Trophoblast cell (in vitro differentiated cells and primary cell): Measurements from ENCODE around the gene NOSIP.

Experiments used
- DNase-seq, 2 donors: peaks; one replicate each; pipeline ENCODE4 v3.0.0-alpha.2; 2016
- H2AFZ ChIP-seq: 2 replicates; pipeline ENCODE4 v1.6.1; 2013; ENCODE audit warnings: low read length, moderate library complexity, mild to moderate bottlenecking; ENCODE audit not compliant: insufficient read depth, poor library complexity
- H2AK5ac ChIP-seq: 2 replicates; pipeline ENCODE4 v1.6.1; 2013; ENCODE audit warnings: mild to moderate bottlenecking, low read length
- H2BK120ac ChIP-seq: 2 replicates; pipeline ENCODE4 v1.6.1; 2013; ENCODE audit warnings: low read length, mild to moderate bottlenecking, moderate library complexity; ENCODE audit not compliant: insufficient read depth, poor library complexity
- H2BK12ac ChIP-seq: 2 replicates; pipeline ENCODE4 v1.6.1; 2013; ENCODE audit warnings: mild to moderate bottlenecking, low read length, moderate library complexity
- H2BK5ac ChIP-seq: 2 replicates; pipeline ENCODE4 v1.6.1; 2013; ENCODE audit warnings: low read length, low read depth, moderate library complexity, mild to moderate bottlenecking; ENCODE audit not compliant: poor library complexity
- H3K14ac ChIP-seq: 2 replicates; pipeline ENCODE4 v1.6.1; 2013; ENCODE audit warnings: mild to moderate bottlenecking, low read length
- H3K18ac ChIP-seq: 2 replicates; pipeline ENCODE4 v1.6.1; 2013; ENCODE audit warnings: mild to moderate bottlenecking, low read length
- H3K23ac ChIP-seq: 2 replicates; pipeline ENCODE4 v1.6.1; 2013; ENCODE audit warnings: low read length
- H3K27ac ChIP-seq: 2 replicates; pipeline ENCODE4 v1.5.1; 2013; ENCODE audit warnings: low read depth, mild to moderate bottlenecking, inconsistent platforms, low read length, moderate library complexity
- H3K27me3 ChIP-seq: 2 replicates; pipeline ENCODE4 v1.6.1; 2013; ENCODE audit warnings: inconsistent platforms, mild to moderate bottlenecking, low read length, moderate library complexity; ENCODE audit not compliant: insufficient read depth
- H3K36me3 ChIP-seq, 2 experiments: 1 replicate in 1 of 2; 2 replicates in 1 of 2; pipeline ENCODE4 v1.6.1; 2013; ENCODE audit warnings: low read length in 2 of 2, mild to moderate bottlenecking in 2 of 2, moderate library complexity in 1 of 2; ENCODE audit not compliant: insufficient read depth in 2 of 2, control insufficient read depth in 1 of 2
- H3K4ac ChIP-seq: 2 replicates; pipeline ENCODE4 v1.6.1; 2013; ENCODE audit warnings: low read depth, mild to moderate bottlenecking, low read length, moderate library complexity
- H3K4me1 ChIP-seq, 2 experiments: 1 replicate in 1 of 2; 2 replicates in 1 of 2; pipeline ENCODE4 v1.6.1; 2013; ENCODE audit warnings: low read length in 2 of 2, mild to moderate bottlenecking in 2 of 2, moderate library complexity in 1 of 2; ENCODE audit not compliant: insufficient read depth in 2 of 2, control insufficient read depth in 1 of 2
- H3K4me2 ChIP-seq: 2 replicates; pipeline ENCODE4 v1.6.1; 2013; ENCODE audit warnings: inconsistent platforms, mild to moderate bottlenecking, low read length, moderate library complexity
- H3K4me3 ChIP-seq: 2 replicates; pipeline ENCODE4 v1.5.1; 2013; ENCODE audit warnings: mild to moderate bottlenecking, low read depth, low read length, inconsistent platforms
- H3K79me1 ChIP-seq: one replicate; pipeline ENCODE4 v1.6.1; 2013; ENCODE audit warnings: low read length
- H3K79me2 ChIP-seq: 2 replicates; pipeline ENCODE4 v1.6.1; 2013; ENCODE audit warnings: low read length, mild to moderate bottlenecking; ENCODE audit not compliant: control insufficient read depth, insufficient read depth, poor library complexity
- H3K9ac ChIP-seq: 2 replicates; pipeline ENCODE4 v1.6.1; 2013; ENCODE audit warnings: mild to moderate bottlenecking, low read length
- H3K9me3 ChIP-seq: 2 replicates; pipeline ENCODE4 v1.6.1; 2013; ENCODE audit warnings: low read depth, mild to moderate bottlenecking, control low read depth, inconsistent platforms, low read length; ENCODE audit not compliant: insufficient read depth
- H4K12ac ChIP-seq: 2 replicates; pipeline ENCODE4 v1.6.1; 2013; ENCODE audit warnings: low read depth, mild to moderate bottlenecking, low read length, moderate library complexity
- H4K8ac ChIP-seq: 2 replicates; pipeline ENCODE4 v1.6.1; 2013; ENCODE audit warnings: low read depth, mild to moderate bottlenecking, low read length, moderate library complexity
- H4K91ac ChIP-seq: one replicate; pipeline ENCODE4 v1.6.1; 2013; ENCODE audit warnings: low read depth, mild to moderate bottlenecking, low read length, moderate library complexity
- WGBS: extraction: QIAGEN DNeasy Blood & Tissue Kit; methylation state at CpG from one replicate; pipeline ENCODE4 v1.1.7; 2013; ENCODE audit warnings: missing lambda C conversion rate; ENCODE audit not compliant: insufficient read length, insufficient coverage; ENCODE audit errors: extremely low coverage; 5-methylcytosine and 5-hydroxymethylcytosine counted together

Gene NOSIP

DNA sequence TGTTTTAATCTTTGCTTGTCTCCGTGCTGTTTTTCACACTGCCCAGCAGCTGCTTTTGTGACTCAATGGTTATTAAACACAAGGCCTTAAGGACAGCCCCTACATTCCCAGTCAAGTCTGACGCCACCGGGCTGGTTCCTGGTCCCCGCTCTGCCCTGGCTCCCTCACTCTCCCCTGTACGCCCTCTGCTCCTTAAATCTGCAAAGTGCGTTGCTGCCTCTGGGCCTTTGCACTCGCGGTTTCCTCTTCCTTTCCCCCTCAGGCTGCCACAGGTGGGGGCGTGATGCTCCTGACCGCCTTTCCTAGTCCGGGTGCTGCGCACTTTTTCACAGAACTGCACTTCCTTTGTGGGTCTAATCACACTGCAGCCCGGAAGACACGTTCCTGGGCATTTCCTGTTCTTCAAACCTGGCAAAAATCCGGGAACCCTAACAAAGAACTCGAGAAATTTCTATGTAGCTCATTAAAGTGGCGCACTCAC lies 25.6 kb downstream of the NOSIP start:
- no peak overlapping the region for H3K4me3 ChIP-seq
- whole genome bisulfite sequencing: no CpG with 5 or more reads among the region's 17 CpGs
- H2AFZ ChIP-seq: no peak overlapping the region
- no peak overlapping the region for H3K14ac ChIP-seq
- H3K4ac ChIP-seq: no peak overlapping the region
- H3K4me1 ChIP-seq: peaks cover 6 to 10% of the 10 kb centered on the region in 2 experiments
- H2BK12ac ChIP-seq: no peak overlapping the region
- no peaks in the 10 kb centered on the region for H3K79me1 ChIP-seq
- no peaks in the 10 kb centered on the region for H3K27me3 ChIP-seq
- H4K91ac ChIP-seq: no peak overlapping the region
- no peak overlapping the region for H3K23ac ChIP-seq
- H3K4me2 ChIP-seq: no peak overlapping the region
- peaks cover 8% of the 10 kb centered on the region for H3K9me3 ChIP-seq
- no peaks in the 10 kb centered on the region for H3K79me2 ChIP-seq
- H3K9ac ChIP-seq: no peak overlapping the region
- H2BK5ac ChIP-seq: no peak overlapping the region
- peak in 1 of 2 donors; percentile 34 for DNase-seq
- peaks cover 43% of the 10 kb centered on the region in 2 experiments for H3K36me3 ChIP-seq
- H3K27ac ChIP-seq: no peak overlapping the region
- no peak overlapping the region for H4K12ac ChIP-seq
- H3K18ac ChIP-seq: no peak overlapping the region
- no peak overlapping the region for H2BK120ac ChIP-seq
- H4K8ac ChIP-seq: no peak overlapping the region
- no peak overlapping the region for H2AK5ac ChIP-seq

DNA sequence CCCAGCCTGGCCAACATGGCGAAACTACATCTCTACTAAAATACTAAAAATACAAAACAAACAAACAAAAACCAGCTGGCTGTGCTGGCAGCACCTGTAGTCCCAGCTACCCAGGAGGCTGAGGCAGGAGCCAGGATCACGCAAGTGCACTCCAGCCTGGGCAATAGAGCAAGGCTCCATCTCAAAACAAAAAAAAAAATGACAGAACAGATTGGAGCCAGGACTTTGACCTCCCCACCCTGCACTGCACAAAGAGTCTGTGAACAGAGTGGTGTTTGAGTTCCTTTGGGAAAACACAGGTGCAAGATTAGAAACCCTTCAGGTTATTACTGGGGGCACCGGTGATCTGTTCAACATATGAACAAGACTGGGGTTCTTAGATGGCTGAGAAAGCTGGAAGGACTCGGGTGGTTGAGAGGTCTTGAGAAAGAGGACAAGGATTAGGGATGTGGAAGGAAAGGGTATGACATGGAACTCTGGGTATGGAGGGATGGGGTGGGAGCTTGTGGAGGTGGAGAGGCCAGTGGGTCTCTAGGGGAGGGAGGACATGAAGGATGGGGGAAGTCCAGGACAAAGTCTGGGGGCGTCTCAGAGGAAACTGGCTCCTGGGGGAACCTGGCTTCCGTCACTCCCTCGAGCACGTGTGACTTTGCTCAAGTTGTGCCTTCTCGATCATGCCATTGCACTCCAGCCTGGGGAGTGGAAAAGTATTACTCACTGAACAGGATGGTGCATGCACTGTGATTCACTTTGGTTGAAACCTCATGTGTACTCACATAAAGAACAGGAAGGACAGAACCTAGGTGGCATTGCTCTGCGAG lies 26.7 kb downstream of the NOSIP start:
- Histone ChIP-seq H3K18ac (no peak overlapping the region), H3K9me3 (peaks cover 8% of the 10 kb centered on the region), H2BK12ac (no peak overlapping the region), H3K79me2 (no peaks in the 10 kb centered on the region), H3K36me3 (peaks cover 33 to 35% of the 10 kb centered on the region in 2 experiments), H3K27me3 (no peaks in the 10 kb centered on the region), H4K91ac (no peak overlapping the region), H2AK5ac (no peak overlapping the region), H3K79me1 (no peaks in the 10 kb centered on the region), H3K4me1 (peaks cover 6 to 10% of the 10 kb centered on the region in 2 experiments), H3K14ac (no peak overlapping the region), H3K9ac (no peak overlapping the region), H2BK5ac (no peak overlapping the region), H3K4me2 (no peak overlapping the region), H4K12ac (no peak overlapping the region), H3K4ac (no peak overlapping the region), H2AFZ (no peak overlapping the region), H3K27ac (no peak overlapping the region), H3K4me3 (no peak overlapping the region), H3K23ac (no peak overlapping the region), H4K8ac (no peak overlapping the region), H2BK120ac (no peak overlapping the region)
- WGBS: no CpG with 5 or more reads among the region's 10 CpGs
- DNase-seq: peak in 1 of 2 donors; percentile 22

DNA sequence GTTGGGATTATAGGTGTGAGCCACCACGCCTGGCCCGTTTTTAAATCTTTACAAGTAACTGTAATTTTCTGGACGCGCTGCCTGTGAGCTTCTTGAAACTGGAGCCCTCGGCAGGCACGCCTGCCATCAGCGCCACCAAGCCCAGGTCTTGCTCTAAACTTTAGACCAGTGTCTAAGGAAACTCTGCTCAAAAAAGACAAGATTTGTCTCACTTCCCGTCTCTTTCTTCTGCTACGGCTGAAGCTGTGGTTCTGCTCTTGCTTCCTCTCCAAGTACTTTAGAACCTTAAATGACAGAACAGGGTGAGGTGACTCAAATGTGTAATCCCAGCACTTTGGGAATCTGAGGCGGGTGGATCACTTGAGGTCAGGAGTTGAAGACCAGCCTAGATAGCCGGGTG lies 27.6 kb downstream of the NOSIP start:
- Histone ChIP-seq H3K27ac (no peak overlapping the region), H3K27me3 (no peaks in the 10 kb centered on the region), H4K91ac (no peak overlapping the region), H2BK120ac (no peak overlapping the region), H3K9ac (no peak overlapping the region), H3K9me3 (peaks cover 6% of the 10 kb centered on the region), H3K4ac (no peak overlapping the region), H2AFZ (no peak overlapping the region), H2BK12ac (no peak overlapping the region), H2AK5ac (no peak overlapping the region), H3K4me2 (no peak overlapping the region), H3K4me3 (no peak overlapping the region), H4K12ac (no peak overlapping the region), H2BK5ac (no peak overlapping the region), H3K79me1 (no peaks in the 10 kb centered on the region), H3K79me2 (no peaks in the 10 kb centered on the region), H3K36me3 (peaks cover 27 to 29% of the 10 kb centered on the region in 2 experiments), H3K23ac (no peak overlapping the region), H3K4me1 (peaks cover 6 to 10% of the 10 kb centered on the region in 2 experiments), H3K18ac (no peak overlapping the region), H3K14ac (no peak overlapping the region), H4K8ac (no peak overlapping the region)
- no CpG with 5 or more reads among the region's 11 CpGs for WGBS
- DNase-seq: no peak

DNA sequence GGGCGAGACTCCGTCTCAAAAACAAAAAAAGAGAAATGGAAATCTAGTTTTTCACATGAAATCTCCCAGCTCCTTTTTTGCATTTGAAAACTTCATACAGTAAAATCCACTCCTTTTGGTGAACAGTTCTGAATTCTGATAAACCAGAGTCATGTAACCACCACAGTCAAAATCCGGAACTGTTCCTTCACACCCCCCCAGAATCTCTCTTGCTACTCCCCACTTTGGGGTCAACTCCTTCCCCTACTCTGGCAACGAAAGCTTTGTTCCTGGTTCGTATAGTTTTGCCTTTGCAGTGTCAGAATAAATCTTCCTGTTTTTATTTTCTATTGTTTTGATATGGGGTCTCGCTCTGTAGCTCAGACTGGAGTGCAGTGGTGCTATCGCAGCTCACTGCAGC lies 28.8 kb downstream of the NOSIP start:
- H3K23ac ChIP-seq: no peak overlapping the region
- peaks cover 4% of the 10 kb centered on the region in 2 experiments for H3K4me1 ChIP-seq
- H3K79me2 ChIP-seq: no peaks in the 10 kb centered on the region
- no peak for DNase-seq
- H2AK5ac ChIP-seq: no peak overlapping the region
- H4K91ac ChIP-seq: no peak overlapping the region
- no peak overlapping the region for H3K4me3 ChIP-seq
- H3K79me1 ChIP-seq: no peaks in the 10 kb centered on the region
- H3K9me3 ChIP-seq: peaks cover 3% of the 10 kb centered on the region
- WGBS: no CpG with 5 or more reads among the region's 7 CpGs
- no peak overlapping the region for H3K18ac ChIP-seq
- H4K8ac ChIP-seq: no peak overlapping the region
- H3K9ac ChIP-seq: no peak overlapping the region
- no peak overlapping the region for H3K4me2 ChIP-seq
- no peak overlapping the region for H3K27ac ChIP-seq
- peaks cover 15 to 18% of the 10 kb centered on the region in 2 experiments for H3K36me3 ChIP-seq
- H3K27me3 ChIP-seq: no peaks in the 10 kb centered on the region
- H2BK5ac ChIP-seq: no peak overlapping the region
- H3K4ac ChIP-seq: no peak overlapping the region
- H3K14ac ChIP-seq: no peak overlapping the region
- H2AFZ ChIP-seq: no peak overlapping the region
- H2BK120ac ChIP-seq: no peak overlapping the region
- H4K12ac ChIP-seq: no peak overlapping the region
- H2BK12ac ChIP-seq: no peak overlapping the region
